SK-N-MC (cell line): ENCODE measurements around the gene SBK2.
"Not testable (repeated sequence)": the region's sequence is repeated elsewhere in the genome, so short reads cannot be mapped to it uniquely, and the experiment has no call there.

Experiments
- DNase-seq: peaks from one replicate; pipeline ENCODE4 v3.0.0-alpha.2; 2011; ENCODE audit warnings: low read depth, low spot score
- H3K27ac ChIP-seq: fragments of 200-600 bp; sonication (generic); 2 replicates; pipeline ENCODE4 v1.5.1; 2016; ENCODE audit warnings: mixed run types
- H3K36me3 ChIP-seq: fragments of 200-600 bp; sonication (generic); 2 replicates; pipeline ENCODE4 v1.6.1; 2017; ENCODE audit warnings: antibody characterized with exemption, low read length, mixed read lengths; ENCODE audit not compliant: insufficient read depth
- H3K4me3 ChIP-seq: fragments of 200-600 bp; sonication (generic); 2 replicates; pipeline ENCODE4 v1.5.1; 2016
- H3K9ac ChIP-seq: fragments of 200-600 bp; sonication (generic); 2 replicates; pipeline ENCODE4 v1.8.0; 2017; ENCODE audit warnings: mixed run types, mixed read lengths; ENCODE audit not compliant: insufficient read length
- H3K9me3 ChIP-seq: fragments of 200-600 bp; sonication (generic); 2 replicates; pipeline ENCODE4 v1.6.1; 2017; ENCODE audit warnings: low read depth, mild to moderate bottlenecking, antibody characterized with exemption, low read length, moderate library complexity, mixed read lengths
- EZH2 ChIP-seq: fragments of 200-600 bp; sonication (generic); IDR thresholded peaks from one replicate; pipeline ENCODE4 v1.6.1; 2017; ENCODE audit warnings: antibody characterized with exemption
- FOXP2 ChIP-seq: optimal IDR thresholded peaks from 2 replicates; pipeline ENCODE3; 2011; ENCODE audit warnings: mild to moderate bottlenecking, moderate library complexity; ENCODE audit not compliant: insufficient read depth; ENCODE audit errors: extremely low read length, control extremely low read depth
- POLR2AphosphoS5 ChIP-seq: IDR thresholded peaks from 2 replicates; pipeline ENCODE4 v1.6.1; 2012; ENCODE audit warnings: mild to moderate bottlenecking, low read depth, low read length, borderline replicate concordance

Gene SBK2

GRCh38 chr19:55541091-55541490, 4.2 kb upstream of the SBK2 start:
- Histone ChIP-seq H3K27ac (no peak overlapping the region), H3K9ac (no peak overlapping the region), H3K9me3 (no peaks in the 10 kb centered on the region), H3K36me3 (no peaks in the 10 kb centered on the region), H3K4me3 (no peak overlapping the region)
- no peak for DNase-seq
- TF ChIP-seq EZH2, result no peak
- TF ChIP-seq FOXP2, result no peak
- no peak for TF ChIP-seq POLR2AphosphoS5

DNA sequence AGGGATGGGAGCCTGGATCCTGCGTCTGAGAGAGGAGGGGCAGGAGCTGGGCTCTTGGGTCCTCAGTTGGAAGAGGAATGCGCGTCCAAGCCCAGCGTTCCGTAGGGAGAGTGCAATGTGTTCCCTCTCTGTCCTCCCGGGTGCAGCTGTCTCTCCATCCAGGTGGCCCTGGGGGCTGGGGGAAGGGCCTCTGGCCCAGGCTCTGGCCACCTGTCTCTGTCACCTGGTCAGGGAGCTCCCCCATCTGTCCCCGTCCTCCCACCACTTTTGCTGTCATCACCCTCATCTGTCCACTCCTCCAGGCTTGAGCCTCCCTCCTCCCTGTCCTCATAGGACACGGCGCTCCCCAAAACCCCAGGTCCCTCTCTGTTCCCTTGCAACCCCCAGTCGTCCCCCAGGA, 3.7 kb upstream of the SBK2 start:
- Histone ChIP-seq H3K9me3 (no peaks in the 10 kb centered on the region), H3K27ac (no peak overlapping the region), H3K36me3 (no peaks in the 10 kb centered on the region), H3K4me3 (no peak overlapping the region), H3K9ac (no peak overlapping the region)
- TF ChIP-seq POLR2AphosphoS5, result no peak
- no peak for TF ChIP-seq FOXP2
- TF ChIP-seq EZH2, result no peak
- DNase-seq, result no peak

DNA sequence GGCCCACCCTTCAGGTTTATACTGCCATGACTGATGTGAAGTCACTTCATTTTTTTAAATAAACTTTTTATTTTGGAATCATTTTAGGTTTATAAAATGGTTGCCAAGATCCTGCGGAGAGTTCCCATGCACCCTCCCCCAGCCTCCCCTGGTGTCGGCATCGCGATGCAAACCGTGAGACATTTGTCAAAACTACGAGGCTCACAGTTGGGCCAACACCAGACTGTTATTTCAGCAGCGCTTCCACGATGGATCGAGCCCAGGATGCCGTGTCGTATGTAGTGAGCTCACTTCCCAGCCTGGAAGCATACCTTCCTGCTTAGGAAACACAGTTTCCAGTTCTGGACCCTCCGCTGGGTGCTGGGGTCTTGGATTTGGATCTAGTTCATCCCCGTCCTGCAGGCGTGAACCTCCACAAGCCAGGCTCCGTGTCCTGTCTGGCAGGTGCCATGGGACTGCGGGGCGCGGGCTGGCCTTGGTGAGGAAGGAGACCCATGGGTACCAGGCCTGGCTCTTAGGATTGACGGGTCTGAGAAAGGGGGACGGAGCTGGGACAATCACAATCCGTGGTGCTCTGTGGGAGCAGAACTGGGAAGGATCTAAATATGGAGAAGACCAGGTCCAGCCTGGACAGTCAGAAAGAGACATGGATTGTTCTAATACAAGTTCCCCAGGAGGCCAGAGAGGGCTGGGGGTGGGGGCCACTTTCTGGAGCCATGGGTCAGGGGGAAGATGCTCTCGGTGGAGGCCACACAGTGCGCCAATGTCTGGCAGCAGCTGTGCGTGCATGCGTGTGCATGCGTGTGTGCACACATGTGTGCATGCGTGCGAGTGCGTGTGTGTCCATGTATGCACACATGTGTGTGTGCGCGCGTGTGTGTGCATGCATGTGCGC, 2.4 kb upstream of the SBK2 start:
- no peaks in the 10 kb centered on the region for H3K9me3 ChIP-seq
- no peaks in the 10 kb centered on the region for H3K36me3 ChIP-seq
- DNase-seq, result no peak
- no peak overlapping the region for H3K4me3 ChIP-seq
- no peak for TF ChIP-seq POLR2AphosphoS5
- no peak for TF ChIP-seq EZH2
- no peak for TF ChIP-seq FOXP2
- H3K27ac ChIP-seq, result no peak overlapping the region
- H3K9ac ChIP-seq, result no peak overlapping the region

DNA sequence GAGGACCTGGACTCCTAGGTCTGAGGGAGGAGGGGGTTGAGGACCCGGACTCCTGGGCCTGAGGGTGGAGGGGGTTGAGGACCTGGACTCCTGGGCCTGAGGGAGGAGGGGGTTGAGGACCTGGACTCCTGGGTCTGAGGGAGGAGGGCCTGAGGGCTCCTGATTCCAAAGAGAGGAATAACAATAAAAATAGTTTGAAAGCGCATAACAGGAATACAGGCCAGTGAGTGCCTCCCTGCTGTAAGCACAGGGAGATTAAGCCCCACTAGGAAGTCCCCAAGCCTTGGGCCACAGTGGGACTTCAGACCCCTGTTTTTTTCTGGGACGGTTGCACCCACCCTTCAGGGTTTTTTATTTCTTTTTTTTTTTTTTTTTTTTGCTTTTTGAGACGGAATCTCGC, 1.2 kb upstream of the SBK2 start:
- Histone ChIP-seq H3K27ac (no peak overlapping the region), H3K4me3 (no peak overlapping the region), H3K36me3 (no peaks in the 10 kb centered on the region), H3K9ac (no peak overlapping the region), H3K9me3 (no peaks in the 10 kb centered on the region)
- TF ChIP-seq POLR2AphosphoS5 (no peak), EZH2 (no peak), FOXP2 (no peak)
- DNase-seq, result no peak

GRCh38 chr19:55537741-55538111, 793 bp upstream of the SBK2 start:
- H3K4me3 ChIP-seq, result no peak overlapping the region
- no peaks in the 10 kb centered on the region for H3K36me3 ChIP-seq
- no peak for TF ChIP-seq FOXP2
- TF ChIP-seq POLR2AphosphoS5, result no peak
- TF ChIP-seq EZH2, result no peak
- DNase-seq, result no peak
- no peak overlapping the region for H3K27ac ChIP-seq
- H3K9me3 ChIP-seq, result no peaks in the 10 kb centered on the region
- no peak overlapping the region for H3K9ac ChIP-seq

DNA sequence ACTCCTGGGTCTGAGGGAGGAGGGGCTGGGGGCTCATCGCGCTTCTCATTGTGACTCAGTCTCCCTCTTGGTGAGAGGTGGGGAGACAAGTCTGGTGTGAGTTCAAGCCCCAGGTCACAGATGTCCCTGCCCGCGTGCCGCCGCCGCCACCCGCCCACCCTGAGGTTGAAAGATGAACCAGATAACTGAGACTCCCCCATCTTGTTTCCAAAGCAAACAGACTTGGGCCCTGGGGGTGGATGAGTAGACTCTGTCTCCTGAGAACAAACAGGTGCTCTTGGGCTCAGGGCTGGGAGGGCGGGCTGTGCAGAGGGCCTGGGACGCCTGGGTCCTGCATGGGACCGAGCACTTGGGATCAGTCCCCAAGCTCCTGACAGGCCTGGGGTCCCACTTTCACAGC, 567 bp downstream of the SBK2 start:
- no peak overlapping the region for H3K9ac ChIP-seq
- no peak for TF ChIP-seq EZH2
- no peak for TF ChIP-seq POLR2AphosphoS5
- TF ChIP-seq FOXP2, result no peak
- DNase-seq, result no peak
- H3K27ac ChIP-seq, result no peak overlapping the region
- H3K36me3 ChIP-seq, result no peaks in the 10 kb centered on the region
- H3K9me3 ChIP-seq, result no peaks in the 10 kb centered on the region
- H3K4me3 ChIP-seq, result no peak overlapping the region

- no peak for DNase-seq
- Histone ChIP-seq H3K9me3 (no peaks in the 10 kb centered on the region), H3K36me3 (no peaks in the 10 kb centered on the region), H3K9ac (no peak overlapping the region), H3K4me3 (no peak overlapping the region), H3K27ac (no peak overlapping the region)
- TF ChIP-seq FOXP2, result no peak
- TF ChIP-seq POLR2AphosphoS5, result no peak
- no peak for TF ChIP-seq EZH2
Measured at GRCh38 chr19:55535965-55536350, 975 bp downstream of the SBK2 start.

GRCh38 chr19:55535173-55535964, 1.6 kb downstream of the SBK2 start:
- Histone ChIP-seq H3K9me3 (no peaks in the 10 kb centered on the region), H3K9ac (no peak overlapping the region), H3K36me3 (no peaks in the 10 kb centered on the region), H3K4me3 (no peak overlapping the region), H3K27ac (no peak overlapping the region)
- TF ChIP-seq FOXP2, result no peak
- no peak for TF ChIP-seq POLR2AphosphoS5
- no peak for TF ChIP-seq EZH2
- no peak for DNase-seq

GRCh38 chr19:55534280-55534679, 2.7 kb downstream of the SBK2 start:
- not testable (repeated sequence) for H3K36me3 ChIP-seq, DNase-seq

More at GRCh38 chr19:55534280-55534679, 2.7 kb downstream of the SBK2 start:
- not testable (repeated sequence) for H3K9ac ChIP-seq, H3K4me3 ChIP-seq, H3K27ac ChIP-seq, H3K9me3 ChIP-seq
